ENCODE results near the gene VWA2.

The VWA2 gene

GRCh38 chr10:114278140-114278883 is 39.3 kb downstream of the VWA2 start:
- no peak for DNase-seq

- DNase-seq = no peak
Measured at GRCh38 chr10:114278884-114279191, 39.8 kb downstream of the VWA2 start.

- DNase-seq = no peak
Measured at GRCh38 chr10:114279289-114279688, 40.2 kb downstream of the VWA2 start.

- DNase-seq = no peak
Measured at GRCh38 chr10:114279901-114280644, 41.0 kb downstream of the VWA2 start.

GRCh38 chr10:114281006-114281405 is 42.0 kb downstream of the VWA2 start:
- no peak for DNase-seq

- no peak for DNase-seq
Measured at GRCh38 chr10:114281461-114281860, 42.4 kb downstream of the VWA2 start.

GRCh38 chr10:114282526-114282925 is 43.5 kb downstream of the VWA2 start:
- DNase-seq = no peak

GRCh38 chr10:114283091-114283490 is 44.0 kb downstream of the VWA2 start:
- no peak for DNase-seq

- DNase-seq = no peak
Measured at GRCh38 chr10:114283535-114284234, 44.6 kb downstream of the VWA2 start.

- DNase-seq = no peak
Measured at GRCh38 chr10:114284346-114285071, 45.5 kb downstream of the VWA2 start.

GRCh38 chr10:114285961-114286441 is 46.9 kb downstream of the VWA2 start:
- DNase-seq = no peak

- DNase-seq = no peak
Measured at GRCh38 chr10:114286921-114287320, 47.9 kb downstream of the VWA2 start.

GRCh38 chr10:114288424-114289095 is 49.5 kb downstream of the VWA2 start:
- DNase-seq = no peak

GRCh38 chr10:114289096-114289436 is 50.0 kb downstream of the VWA2 start:
- no peak for DNase-seq

GRCh38 chr10:114290038-114290437 is 51.0 kb downstream of the VWA2 start:
- DNase-seq = no peak

GRCh38 chr10:114291076-114291475 is 52.0 kb downstream of the VWA2 start:
- no peak for DNase-seq

- no peak for DNase-seq
Measured at GRCh38 chr10:114291516-114291915, 52.5 kb downstream of the VWA2 start.

- DNase-seq = no peak
Measured at GRCh38 chr10:114293075-114293474, 54.0 kb downstream of the VWA2 start.

GRCh38 chr10:114294549-114294948 is 55.5 kb downstream of the VWA2 start:
- DNase-seq = no peak

- DNase-seq = no peak
Measured at GRCh38 chr10:114295393-114295792, 56.3 kb downstream of the VWA2 start.

GRCh38 chr10:114297136-114297705 is 58.2 kb downstream of the VWA2 start:
- no peak for DNase-seq

- no peak for DNase-seq
Measured at GRCh38 chr10:114300036-114300645, 61.1 kb downstream of the VWA2 start.
